Endothelial cell of umbilical vein (primary cell): ENCODE results near the gene SYTL2. TPM values are rescaled to one million over a fixed set of nuclear protein-coding genes. Genes with fewer than 3 reads are reported as not detected.

ENCODE experiments used
- BruUV-seq: library from RNA; stranded (reverse); fragments of 400-500 nt; replicated peaks from 2 replicates; lab custom pipeline; 2021; lab: Mats Ljungman, UMichigan
- CTCF ChIA-PET: fragments of 300-600, 350-600 bp; sonication (Branson Sonifier 250); formaldehyde crosslinking; loops from one replicate; lab custom pipeline; 2021; ENCODE audit warnings: antibody characterized with exemption, inconsistent platforms; lab: Charles Lee
- POLR2A ChIA-PET: fragments of 300-600, 350-600 bp; sonication (Branson Sonifier 250); formaldehyde crosslinking; loops from one replicate; lab custom pipeline; 2021; ENCODE audit warnings: antibody characterized with exemption, inconsistent platforms; lab: Charles Lee
- DNase-seq: peaks from one replicate; pipeline ENCODE4 v3.0.0-alpha.2; 2011; ENCODE audit warnings: low read depth, low spot score
- FAIRE-seq: peaks from 2 replicates; lab custom pipeline; 2011; peaks lifted over from hg19 to GRCh38; lab: Jason Lieb, UNC
- H2AFZ ChIP-seq: 2 replicates; pipeline ENCODE4 v1.6.0; 2012; ENCODE audit warnings: low read depth, low read length, control low read depth, inconsistent platforms
- H3K27ac ChIP-seq: 2 replicates; pipeline ENCODE4 v1.5.1; 2011; ENCODE audit warnings: low read depth, mild to moderate bottlenecking, control low read depth, low read length, moderate library complexity; ENCODE audit not compliant: insufficient read depth
- H3K27me3 ChIP-seq, 2 experiments: 2 replicates each; pipeline versions ENCODE4 v1.6.0 to v1.6.1; 2011; ENCODE audit warnings: low read length in 2 of 2, mixed read lengths in 1 of 2; ENCODE audit not compliant: control insufficient read depth in 2 of 2, insufficient read depth in 2 of 2
- H3K36me3 ChIP-seq, 2 experiments: 2 replicates in 1 of 2; 3 replicates in 1 of 2; pipeline ENCODE4 v1.5.1; 2011; ENCODE audit warnings: low read length in 2 of 2, mild to moderate bottlenecking in 1 of 2, moderate library complexity in 1 of 2; ENCODE audit not compliant: control insufficient read depth in 2 of 2, insufficient read depth in 2 of 2; ENCODE audit errors: extremely low read depth in 1 of 2
- H3K4me1 ChIP-seq: 3 replicates; pipeline ENCODE4 v1.5.1; 2011; ENCODE audit warnings: mild to moderate bottlenecking, low read length; ENCODE audit not compliant: control insufficient read depth, insufficient read depth; ENCODE audit errors: extremely low read depth
- H3K4me2 ChIP-seq: 2 replicates; pipeline ENCODE4 v1.6.1; 2011; ENCODE audit warnings: low read length, control low read depth, mixed read lengths; ENCODE audit not compliant: insufficient read depth
- H3K4me3 ChIP-seq, 3 experiments: fragments of 200-600 bp in 1 of 3; sonication (generic), shearing (Covaris generic) in 1 of 3; replicated peaks in 1 of 3; 2 replicates each; pipeline ENCODE4 v1.5.1; 2011 to 2016; ENCODE audit warnings: control low read depth in 3 of 3, low read length in 3 of 3, mild to moderate bottlenecking in 2 of 3, inconsistent platforms in 1 of 3, low read depth in 1 of 3, moderate library complexity in 1 of 3; ENCODE audit not compliant: insufficient read depth in 1 of 3
- H3K79me2 ChIP-seq: 2 replicates; pipeline ENCODE4 v1.6.0; 2012; ENCODE audit warnings: low read length, inconsistent platforms; ENCODE audit not compliant: control insufficient read depth, insufficient read depth
- H3K9ac ChIP-seq: replicated peaks from 2 replicates; pipeline ENCODE3; 2011; ENCODE audit warnings: low read length, control low read depth; ENCODE audit not compliant: insufficient read depth; ENCODE audit errors: extremely low read depth
- H3K9me1 ChIP-seq: replicated peaks from 3 replicates; pipeline ENCODE4 v1.6.0; 2011; ENCODE audit warnings: mild to moderate bottlenecking, low read length; ENCODE audit not compliant: control insufficient read depth, insufficient read depth; ENCODE audit errors: extremely low read depth
- H3K9me3 ChIP-seq: replicated peaks from 2 replicates; pipeline ENCODE4 v1.5.1; 2012; ENCODE audit warnings: low read length, inconsistent platforms; ENCODE audit not compliant: control insufficient read depth, insufficient read depth
- H4K20me1 ChIP-seq: replicated peaks from 2 replicates; pipeline ENCODE3; 2011; ENCODE audit warnings: mild to moderate bottlenecking, low read length; ENCODE audit not compliant: control insufficient read depth, insufficient read depth; ENCODE audit errors: extremely low read depth
- CTCF ChIP-seq, 2 donors: IDR thresholded peaks; 1 replicate in 1 of 2; 2 replicates in 1 of 2; pipeline ENCODE4 v1.5.1; 2011; ENCODE audit warnings: low read length in 2 of 2, mild to moderate bottlenecking in 2 of 2, moderate library complexity in 2 of 2, control low read depth in 1 of 2, inconsistent platforms in 1 of 2, low read depth in 1 of 2; ENCODE audit not compliant: insufficient read depth in 1 of 2; ENCODE audit errors: extremely low read depth in 1 of 2
- EZH2 ChIP-seq: IDR thresholded peaks from 2 replicates; pipeline ENCODE4 v1.6.1; 2012; ENCODE audit warnings: borderline replicate concordance, low read depth, mild to moderate bottlenecking, moderate library complexity, low read length, inconsistent platforms; ENCODE audit not compliant: severe bottlenecking
- FOS ChIP-seq: IDR thresholded peaks from 2 replicates; pipeline ENCODE4 v1.6.1; 2011; ENCODE audit warnings: mild to moderate bottlenecking, low read length, moderate library complexity, borderline replicate concordance; ENCODE audit not compliant: insufficient read depth
- GATA2 ChIP-seq: IDR thresholded peaks from 2 replicates; pipeline ENCODE4 v1.7.0; 2011; ENCODE audit warnings: low read depth, mild to moderate bottlenecking, moderate library complexity, mixed read lengths, low read length; ENCODE audit not compliant: insufficient read length, insufficient read depth
- JUN ChIP-seq: IDR thresholded peaks from 2 replicates; pipeline ENCODE4 v1.6.1; 2011; ENCODE audit warnings: borderline replicate concordance, low read depth; ENCODE audit not compliant: insufficient read length, insufficient read depth
- MYC ChIP-seq: IDR thresholded peaks from one replicate; pipeline ENCODE4 v1.6.1; 2011; ENCODE audit warnings: mild to moderate bottlenecking, low read depth, low read length
- POLR2A ChIP-seq: IDR thresholded peaks from 2 replicates; pipeline ENCODE4 v1.6.1; 2012; ENCODE audit warnings: low read depth, mild to moderate bottlenecking, control low read depth, low read length
- POLR2AphosphoS5 ChIP-seq: IDR thresholded peaks from 2 replicates; pipeline ENCODE4 v1.6.1; 2012; ENCODE audit warnings: low read depth, mild to moderate bottlenecking, control low read depth, low read length, moderate library complexity; ENCODE audit not compliant: insufficient read depth
- dilution Hi-C: fragments of 300-500 bp; cut with MboI; formaldehyde crosslinking; loops from one replicate; pipeline ENCODE4 v1.15.0; 2019; ENCODE audit warnings: low sequenced_read_pairs; ENCODE audit not compliant: extremely low pct_ligation_motif_present
- intact Hi-C: fragments of 100-400 bp; cut with micrococcal nuclease; formaldehyde crosslinking; loops from one replicate; pipeline ENCODE4 v1.10.0; 2022
- polyA plus RNA-seq, 4 experiments: library from polyadenylated mRNA; depleted of rRNA in 3 of 4; stranded (reverse) in 3 of 4; unstranded in 1 of 4; fragments of >200 nt; gene quantifications; 2 replicates each; pipeline versions ENCODE4 v1.2.1 to v1.2.3, GENCODE V29; 2011 to 2012; ENCODE audit warnings: missing spikeins in 1 of 4
- total RNA-seq: library from RNA; stranded (reverse); gene quantifications from 2 replicates; pipeline ENCODE4 v1.2.3, GENCODE V29; 2021
- TF ChIP-seq, protein P1 (sequence below): IDR thresholded peaks from 2 replicates; pipeline ENCODE4 v1.6.1; 2011; ENCODE audit not compliant: insufficient read depth, insufficient read length

SYTL2 gene
- total and polyA plus RNA-seq, 2 donors (not counting 3 experiments of a cell fraction or from before 2014, with no cell fraction given) = 1.4 to 2.4 TPM

DNA sequence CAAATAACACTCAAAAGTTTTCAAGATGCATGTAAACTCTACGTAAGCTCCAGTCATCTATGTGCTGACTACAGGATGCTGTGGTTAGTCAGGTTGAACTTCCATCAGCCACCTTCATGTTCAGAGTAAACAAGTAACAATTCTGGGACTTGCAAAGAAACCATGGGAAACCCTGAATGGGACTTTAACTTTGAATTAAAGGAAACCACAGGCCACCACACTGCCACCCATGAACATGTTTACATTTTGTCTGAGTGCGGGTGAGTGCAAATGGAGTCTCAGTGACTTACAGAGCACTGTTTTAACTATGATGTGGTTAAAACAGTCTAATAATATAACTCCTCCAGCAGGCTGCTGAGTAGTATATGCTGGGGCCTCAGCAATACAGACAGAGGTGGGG is 12.9 kb upstream of the SYTL2 start:
- ChIA-PET CTCF (interaction anchor here (0.7 to 1.3 kb wide), 2 partner anchors 31 to 128 kb away, joined by 3 to 6 read pairs; partner anchors contain the start of gene CCDC83), POLR2A (interaction anchor here (0.7 kb wide), 1 partner anchor 37 kb away, joined by 3 read pairs; no protein-coding TSS in a partner anchor)
- Histone ChIP-seq H3K27ac (no peak overlapping the region), H3K79me2 (no peaks in the 10 kb centered on the region), H4K20me1 (no peaks in the 10 kb centered on the region), H3K9me3 (no peaks in the 10 kb centered on the region), H3K9ac (no peak overlapping the region), H3K9me1 (no peaks in the 10 kb centered on the region), H3K4me3 (no peak overlapping the region), H3K4me2 (no peak overlapping the region), H3K36me3 (no peaks in the 10 kb centered on the region), H3K4me1 (peaks cover 7% of the 10 kb centered on the region), H3K27me3 (peaks cover 0 to 2% of the 10 kb centered on the region in 2 experiments), H2AFZ (no peak overlapping the region)
- FAIRE-seq = no peak
- dilution Hi-C loops (no loop called here), intact Hi-C loops (no loop called here)
- no peak for DNase-seq
- no TSS peak for BruUV-seq
- TF ChIP-seq POLR2AphosphoS5 (no peak), EZH2 (no peak), FOS (no peak), JUN (no peak), MYC (no peak), CTCF (IDR thresholded peaks at IDR 0.05; ENCODE audit: extremely low read depth in 1 of 2, insufficient read depth in 1 of 2, low read depth in 1 of 2, low read length in 2 of 2) (no peak), POLR2A (no peak), GATA2 (no peak)
- TF ChIP-seq, protein P1, sequence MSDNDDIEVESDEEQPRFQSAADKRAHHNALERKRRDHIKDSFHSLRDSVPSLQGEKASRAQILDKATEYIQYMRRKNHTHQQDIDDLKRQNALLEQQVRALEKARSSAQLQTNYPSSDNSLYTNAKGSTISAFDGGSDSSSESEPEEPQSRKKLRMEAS = no peak
